K562 (cell line): ENCODE measurements around the gene ERBB4. TPM values are rescaled to one million over a fixed set of nuclear protein-coding genes. Genes with fewer than 3 reads are reported as not detected.

ENCODE experiments used
- ATAC-seq: fragments of 200-7000 bp; cut with Tn5 transposase; 3 replicates; pipeline ENCODE4 v1.9.1; 2020; ENCODE audit warnings: moderate library complexity
- BruUV-seq: library from RNA; stranded (reverse); fragments of 400-500 nt; replicated peaks from 2 replicates; lab custom pipeline; 2021; lab: Mats Ljungman, UMichigan
- CTCF ChIA-PET: fragments of 300-600 bp; formaldehyde crosslinking; extraction: SDS; loops from one replicate; lab custom pipeline; 2021; ENCODE audit warnings: low intra/inter-chr PET ratio; lab: Yijun Ruan, JAX
- POLR2A ChIA-PET: fragments of 300-600, 350-650 bp; sonication (Branson Sonifier 250); formaldehyde crosslinking; extraction: SDS; loops from one replicate; lab custom pipeline; 2021; ENCODE audit warnings: antibody characterized with exemption, inconsistent platforms; lab: Yijun Ruan, JAX
- DNase-seq, 4 experiments: peaks; one replicate each; pipeline versions ENCODE4 v3.0.0 to v3.0.0-alpha.2; 2011 to 2018; ENCODE audit warnings: low spot score in 3 of 4, mixed read lengths in 3 of 4; ENCODE audit errors: extremely low read depth in 1 of 4
- FAIRE-seq: peaks from 2 replicates; lab custom pipeline; 2011; peaks lifted over from hg19 to GRCh38; lab: Jason Lieb, UNC
- H2AFZ ChIP-seq: 2 replicates; pipeline ENCODE4 v1.6.0; 2011; ENCODE audit warnings: low read depth, low read length, control low read depth, inconsistent platforms
- H3K27ac ChIP-seq: fragments of 200-600 bp; 3 replicates; pipeline ENCODE4 v1.8.0; 2011; ENCODE audit warnings: low read depth, mild to moderate bottlenecking, control low read depth, inconsistent platforms, low read length, moderate library complexity, mixed read lengths; ENCODE audit errors: extremely low read depth
- H3K27me3 ChIP-seq, 2 experiments: fragments of 300-600 bp in 1 of 2; 2 replicates in 1 of 2; 3 replicates in 1 of 2; pipeline versions ENCODE4 v1.6.0 to v1.8.0; 2011; ENCODE audit warnings: inconsistent platforms in 2 of 2, low read length in 2 of 2, mild to moderate bottlenecking in 1 of 2, mixed read lengths in 1 of 2, moderate library complexity in 1 of 2; ENCODE audit not compliant: control insufficient read depth in 2 of 2, insufficient read depth in 2 of 2
- H3K36me3 ChIP-seq: fragments of 300-600 bp; 3 replicates; pipeline ENCODE4 v1.8.0; 2011; ENCODE audit warnings: mild to moderate bottlenecking, low read length, inconsistent platforms; ENCODE audit not compliant: control insufficient read depth, insufficient read depth
- H3K4me1 ChIP-seq, 2 experiments: fragments of 200-600 bp in 1 of 2; replicated peaks in 1 of 2; 2 replicates in 1 of 2; 3 replicates in 1 of 2; pipeline versions ENCODE4 v1.5.1 to v1.8.0; 2011; ENCODE audit warnings: inconsistent platforms in 2 of 2, low read length in 2 of 2, mild to moderate bottlenecking in 1 of 2, mixed read lengths in 1 of 2, moderate library complexity in 1 of 2; ENCODE audit not compliant: control insufficient read depth in 2 of 2, insufficient read depth in 2 of 2
- H3K4me2 ChIP-seq: 2 replicates; pipeline ENCODE4 v1.6.1; 2011; ENCODE audit warnings: low read length, control low read depth, inconsistent platforms, mixed read lengths; ENCODE audit not compliant: insufficient read depth
- H3K4me3 ChIP-seq: fragments of 200-600 bp; sonication (generic), shearing (Covaris generic); 2 replicates; pipeline ENCODE4 v1.5.1; 2016; ENCODE audit warnings: control low read depth, inconsistent platforms
- H3K79me2 ChIP-seq: fragments of 200-600 bp; 3 replicates; pipeline ENCODE4 v1.8.0; 2011; ENCODE audit warnings: low read length, inconsistent platforms; ENCODE audit not compliant: control insufficient read depth, insufficient read depth
- H3K9ac ChIP-seq, 2 experiments: 2 replicates each; pipeline versions ENCODE4 v1.6.0 to v1.6.1; 2011; ENCODE audit warnings: low read depth in 2 of 2, low read length in 2 of 2, control low read depth in 1 of 2, inconsistent platforms in 1 of 2, mild to moderate bottlenecking in 1 of 2, mixed read lengths in 1 of 2; ENCODE audit not compliant: insufficient read depth in 1 of 2
- H3K9me1 ChIP-seq: one replicate; pipeline ENCODE4 v1.6.0; 2011; ENCODE audit warnings: inconsistent platforms, mild to moderate bottlenecking, low read length, moderate library complexity; ENCODE audit not compliant: control insufficient read depth, insufficient read depth
- H3K9me3 ChIP-seq: replicated peaks from 2 replicates; pipeline ENCODE4 v1.5.1; 2011; ENCODE audit warnings: low read depth, low read length, inconsistent platforms; ENCODE audit not compliant: control insufficient read depth, insufficient read depth
- H4K20me1 ChIP-seq: replicated peaks from 2 replicates; pipeline ENCODE4 v1.6.1; 2011; ENCODE audit warnings: low read length, inconsistent platforms, mixed read lengths; ENCODE audit not compliant: control insufficient read depth, insufficient read depth
- ERF ChIP-seq: fragments of 450-650 bp; formaldehyde crosslinking; IDR thresholded peaks from 2 replicates; pipeline ENCODE4 v1.4.0; 2020; ENCODE audit warnings: mild to moderate bottlenecking, mixed read lengths
- HDAC1 ChIP-seq, 2 experiments: fragments of 450-650 bp; IDR thresholded peaks; 2 replicates each; pipeline ENCODE4 v1.6.1; 2016 to 2017; ENCODE audit warnings: inconsistent platforms in 1 of 2, mild to moderate bottlenecking in 1 of 2, moderate library complexity in 1 of 2
- HDAC6 ChIP-seq: IDR thresholded peaks from 2 replicates; pipeline ENCODE4 v1.6.1; 2012; ENCODE audit warnings: low read depth, mild to moderate bottlenecking, control low read depth, inconsistent platforms, low read length, moderate library complexity
- HNRNPLL ChIP-seq: fragments of 200-400 bp; formaldehyde crosslinking; IDR thresholded peaks from 2 replicates; pipeline ENCODE4 v1.6.1; 2017; ENCODE audit warnings: low read length, low read depth, mild to moderate bottlenecking; ENCODE audit not compliant: poor library complexity, severe bottlenecking
- NFXL1 ChIP-seq: fragments of 450-650 bp; formaldehyde crosslinking; IDR thresholded peaks from 2 replicates; pipeline ENCODE4 v1.4.0; 2021; ENCODE audit warnings: mild to moderate bottlenecking
- NRF1 ChIP-seq, 2 experiments: fragments of 450-650 bp; IDR thresholded peaks in 1 of 2; conservative IDR thresholded peaks in 1 of 2; 2 replicates each; pipeline ENCODE4 v1.6.1; 2014; ENCODE audit warnings: mild to moderate bottlenecking in 2 of 2
- OTX1 ChIP-seq: fragments of 450-650 bp; formaldehyde crosslinking; IDR thresholded peaks from 2 replicates; pipeline ENCODE4 v1.4.0; 2022; ENCODE audit warnings: mild to moderate bottlenecking
- PTBP1 ChIP-seq: fragments of 200-400 bp; formaldehyde crosslinking; IDR thresholded peaks from 2 replicates; pipeline ENCODE4 v1.6.1; 2017; ENCODE audit warnings: low read depth, low read length
- ZC3H11A ChIP-seq: IDR thresholded peaks from 2 replicates; pipeline ENCODE4 v1.6.1; 2012; ENCODE audit warnings: low read depth, low read length, improper control_type of control experiment
- ZNF121 ChIP-seq: sonication (generic); formaldehyde crosslinking; conservative IDR thresholded peaks from 2 replicates; pipeline ENCODE4 v1.8.0; 2022; ENCODE audit warnings: missing genetic modification reagents
- ZNF143 ChIP-seq: sonication (generic); formaldehyde crosslinking; IDR thresholded peaks from 2 replicates; pipeline ENCODE4 v1.9.0; 2022; ENCODE audit warnings: mild to moderate bottlenecking, missing genetic modification reagents
- WGBS: fragments of 100-300 bp; shearing (Covaris generic); methylation state at CpG from one replicate; pipeline ENCODE4 v1.1.6; 2016; ENCODE audit warnings: low coverage, mixed read lengths; ENCODE audit not compliant: insufficient coverage; ENCODE audit errors: missing lambda C conversion rate; 5-methylcytosine and 5-hydroxymethylcytosine counted together
- in situ Hi-C: fragments of 300-500 bp; cut with MboI; formaldehyde crosslinking; loops from 4 replicates; pipeline ENCODE4 v1.15.0; 2018; ENCODE audit warnings: inconsistent platforms, mixed read lengths
- intact Hi-C: fragments of 100-400 bp; cut with micrococcal nuclease; formaldehyde crosslinking; loops from 2 replicates; pipeline ENCODE4 v1.14.2; 2022
- polyA plus RNA-seq, 8 experiments: library from polyadenylated mRNA; depleted of rRNA in 4 of 8; stranded (reverse) in 5 of 8; unstranded in 3 of 8; fragments of >200 nt; fragmentation: Nextera tagmentation in 2 of 8; fragmentation: Illumina TruSeq in 1 of 8; extraction: Ambion mirVana in 2 of 8; extraction: Trizol in 1 of 8; gene quantifications; 2 replicates each; pipeline versions ENCODE4 v1.2.1 to v1.2.3, GENCODE V29; 2011 to 2014; ENCODE audit warnings: inconsistent platforms in 1 of 8, missing spikeins in 1 of 8
- total RNA-seq, 7 experiments: library from RNA; depleted of rRNA in 6 of 7; stranded (reverse); fragments of >200 nt in 6 of 7; fragmentation: Illumina TruSeq in 2 of 7; extraction: Trizol in 2 of 7; gene quantifications; 2 replicates each; pipeline versions ENCODE4 v1.2.1 to v1.2.3, GENCODE V29; 2011 to 2021; ENCODE audit warnings: low replicate concordance in 1 of 7
- TF ChIP-seq, protein P1 (sequence below): fragments of 250-450 bp; sonication (Bioruptor Pico); IDR thresholded peaks from 2 replicates; pipeline ENCODE4 v1.8.0; 2022; ENCODE audit warnings: moderate library complexity, mild to moderate bottlenecking, inconsistent platforms
- TF ChIP-seq, protein P2 (sequence below): fragments of 250-450 bp; sonication (Bioruptor Pico); IDR thresholded peaks from 2 replicates; pipeline ENCODE4 v1.5.0; 2020; ENCODE audit warnings: mild to moderate bottlenecking
- TF ChIP-seq, protein P3 (sequence below): fragments of 250-450 bp; sonication (Bioruptor Pico); IDR thresholded peaks from 2 replicates; pipeline ENCODE4 v1.8.0; 2021; ENCODE audit warnings: borderline replicate concordance, mild to moderate bottlenecking, moderate library complexity; ENCODE audit not compliant: poor library complexity, severe bottlenecking
- TF ChIP-seq, protein P4 (sequence below): sonication (generic); formaldehyde crosslinking; IDR thresholded peaks from 2 replicates; pipeline ENCODE4 v1.8.0; 2022; ENCODE audit warnings: mild to moderate bottlenecking, missing genetic modification reagents
- TF ChIP-seq, protein P5 (sequence below): fragments of 250-450 bp; sonication (Bioruptor Pico); IDR thresholded peaks from 2 replicates; pipeline ENCODE4 v1.8.0; 2022; ENCODE audit warnings: inconsistent platforms, mild to moderate bottlenecking, moderate library complexity, borderline replicate concordance

Gene ERBB4
- total and polyA plus RNA-seq, 9 of the 15 experiments (the other 6 are each of a cell fraction or from before 2014, with no cell fraction given) = not detected

DNA sequence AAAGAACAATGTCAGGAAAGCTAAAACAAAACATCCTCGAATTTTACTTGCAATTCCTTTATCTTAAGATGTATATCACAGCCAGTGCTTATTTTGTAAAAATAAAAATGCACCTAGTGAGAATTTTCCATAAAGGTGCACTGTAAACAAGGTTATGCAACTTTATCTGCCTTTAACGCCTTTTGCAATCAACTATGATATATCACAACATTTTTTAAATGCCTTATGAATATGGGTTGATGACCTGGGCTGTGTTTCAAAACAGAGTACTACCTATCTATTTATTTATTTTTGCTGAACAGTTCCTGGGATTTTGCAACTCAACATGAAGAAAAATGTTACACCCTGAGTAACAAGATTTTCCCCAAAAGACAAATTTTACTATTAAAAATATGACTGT is 1112.4 kb downstream of the ERBB4 start:
- TF ChIP-seq ZC3H11A (no peak), ERF (CRISPR knock-in tag) (no peak), ZNF121 (CRISPR knock-in tag) (no peak), NRF1 (conservative IDR thresholded peaks at IDR 0.05 in 1 of 2, IDR thresholded peaks at IDR 0.05 in 1 of 2) (no peak), ZNF143 (no peak), HNRNPLL (no peak), HDAC6 (no peak), OTX1 (no peak), PTBP1 (no peak), HDAC1 (IDR thresholded peaks at IDR 0.05) (no peak), NFXL1 (CRISPR knock-in tag) (no peak)
- TF ChIP-seq, protein P1, sequence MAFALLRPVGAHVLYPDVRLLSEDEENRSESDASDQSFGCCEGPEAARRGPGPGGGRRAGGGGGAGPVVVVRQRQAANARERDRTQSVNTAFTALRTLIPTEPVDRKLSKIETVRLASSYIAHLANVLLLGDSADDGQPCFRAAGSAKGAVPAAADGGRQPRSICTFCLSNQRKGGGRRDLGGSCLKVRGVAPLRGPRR = no peak
- TF ChIP-seq, protein P2, sequence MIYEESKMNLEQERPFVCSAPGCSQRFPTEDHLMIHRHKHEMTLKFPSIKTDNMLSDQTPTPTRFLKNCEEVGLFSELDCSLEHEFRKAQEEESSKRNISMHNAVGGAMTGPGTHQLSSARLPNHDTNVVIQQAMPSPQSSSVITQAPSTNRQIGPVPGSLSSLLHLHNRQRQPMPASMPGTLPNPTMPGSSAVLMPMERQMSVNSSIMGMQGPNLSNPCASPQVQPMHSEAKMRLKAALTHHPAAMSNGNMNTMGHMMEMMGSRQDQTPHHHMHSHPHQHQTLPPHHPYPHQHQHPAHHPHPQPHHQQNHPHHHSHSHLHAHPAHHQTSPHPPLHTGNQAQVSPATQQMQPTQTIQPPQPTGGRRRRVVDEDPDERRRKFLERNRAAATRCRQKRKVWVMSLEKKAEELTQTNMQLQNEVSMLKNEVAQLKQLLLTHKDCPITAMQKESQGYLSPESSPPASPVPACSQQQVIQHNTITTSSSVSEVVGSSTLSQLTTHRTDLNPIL (CRISPR knock-in tag) = no peak
- TF ChIP-seq, protein P3, sequence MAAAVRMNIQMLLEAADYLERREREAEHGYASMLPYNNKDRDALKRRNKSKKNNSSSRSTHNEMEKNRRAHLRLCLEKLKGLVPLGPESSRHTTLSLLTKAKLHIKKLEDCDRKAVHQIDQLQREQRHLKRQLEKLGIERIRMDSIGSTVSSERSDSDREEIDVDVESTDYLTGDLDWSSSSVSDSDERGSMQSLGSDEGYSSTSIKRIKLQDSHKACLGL (CRISPR knock-in tag) = no peak
- TF ChIP-seq, protein P4, sequence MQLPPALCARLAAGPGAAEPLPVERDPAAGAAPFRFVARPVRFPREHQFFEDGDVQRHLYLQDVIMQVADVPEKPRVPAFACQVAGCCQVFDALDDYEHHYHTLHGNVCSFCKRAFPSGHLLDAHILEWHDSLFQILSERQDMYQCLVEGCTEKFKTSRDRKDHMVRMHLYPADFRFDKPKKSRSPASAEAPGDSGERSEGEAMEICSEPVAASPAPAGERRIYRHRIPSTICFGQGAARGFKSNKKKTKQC = no peak
- TF ChIP-seq, protein P5, sequence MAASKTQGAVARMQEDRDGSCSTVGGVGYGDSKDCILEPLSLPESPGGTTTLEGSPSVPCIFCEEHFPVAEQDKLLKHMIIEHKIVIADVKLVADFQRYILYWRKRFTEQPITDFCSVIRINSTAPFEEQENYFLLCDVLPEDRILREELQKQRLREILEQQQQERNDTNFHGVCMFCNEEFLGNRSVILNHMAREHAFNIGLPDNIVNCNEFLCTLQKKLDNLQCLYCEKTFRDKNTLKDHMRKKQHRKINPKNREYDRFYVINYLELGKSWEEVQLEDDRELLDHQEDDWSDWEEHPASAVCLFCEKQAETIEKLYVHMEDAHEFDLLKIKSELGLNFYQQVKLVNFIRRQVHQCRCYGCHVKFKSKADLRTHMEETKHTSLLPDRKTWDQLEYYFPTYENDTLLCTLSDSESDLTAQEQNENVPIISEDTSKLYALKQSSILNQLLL (CRISPR knock-in tag) = no peak
- TF ChIP-seq, all 486 proteins: peak for 0
- no TSS peak for BruUV-seq
- in situ Hi-C loops (no loop called here), intact Hi-C loops (no loop called here)
- Histone ChIP-seq H3K9ac (no peak overlapping the region), H3K79me2 (no peaks in the 10 kb centered on the region), H3K4me3 (no peak overlapping the region), H2AFZ (no peak overlapping the region), H4K20me1 (no peaks in the 10 kb centered on the region), H3K27ac (no peak overlapping the region), H3K27me3 (no peaks in the 10 kb centered on the region), H3K9me3 (no peaks in the 10 kb centered on the region), H3K4me1 (no peaks in the 10 kb centered on the region), H3K36me3 (no peaks in the 10 kb centered on the region), H3K4me2 (no peak overlapping the region), H3K9me1 (no peaks in the 10 kb centered on the region)
- FAIRE-seq (no peak), DNase-seq (no peak), ATAC-seq (no peak)
- WGBS = 0% methylated on average over 2 of the region's 2 CpGs
- ChIA-PET CTCF (no interaction called here), POLR2A (no interaction called here)
